Activated CD8-positive, alpha-beta memory T cell treated with anti-CD3 and anti-CD28 coated beads for 36 hours (primary cell): ENCODE data around the gene LRRC7. TPM values are rescaled to one million over a fixed set of nuclear protein-coding genes. Genes with fewer than 3 reads are reported as not detected.

Source experiments
- CTCF ChIA-PET: fragments of 350-600 bp; sonication (Branson Sonifier 250); formaldehyde crosslinking; loops from one replicate; lab custom pipeline; 2021; ENCODE audit warnings: antibody characterized with exemption; lab: Charles Lee
- POLR2A ChIA-PET: fragments of 350-600 bp; sonication (Branson Sonifier 250); formaldehyde crosslinking; loops from one replicate; lab custom pipeline; 2021; ENCODE audit warnings: antibody characterized with exemption; lab: Charles Lee
- total RNA-seq, 2 experiments: library from RNA; stranded (reverse); gene quantifications; one replicate each; pipeline ENCODE4 v1.2.3, GENCODE V29; 2021

The LRRC7 gene
- total RNA-seq, 2 experiments from 2014 or later: not detected

GRCh38 chr1:69585666-69586065 is 17.9 kb downstream of the LRRC7 start:
- CTCF ChIA-PET: no interaction called here

GRCh38 chr1:69587391-69587790 is 19.7 kb downstream of the LRRC7 start:
- CTCF ChIA-PET: no interaction called here
- POLR2A ChIA-PET: no interaction called here

More at GRCh38 chr1:69585666-69586065, 17.9 kb downstream of the LRRC7 start:
- POLR2A ChIA-PET: no interaction called here

DNA sequence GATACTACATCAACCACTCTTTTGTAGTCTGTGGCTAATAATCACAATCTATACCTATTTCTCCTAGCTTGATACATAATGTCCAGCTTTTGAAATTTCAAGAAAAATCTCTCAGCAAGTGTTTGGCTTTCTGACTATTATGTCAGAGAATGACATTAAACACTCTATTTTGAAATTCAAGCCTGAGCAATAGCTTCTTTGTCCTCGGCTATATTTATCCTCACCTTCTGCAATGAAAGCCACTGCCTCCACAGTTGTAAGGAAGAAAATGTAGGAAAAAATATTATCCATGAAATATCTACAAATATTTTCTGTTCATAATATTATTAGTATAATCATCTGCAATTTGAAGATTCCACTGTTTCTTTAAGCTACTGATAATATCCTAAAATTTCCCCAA is 22.1 kb downstream of the LRRC7 start:
- POLR2A ChIA-PET: no interaction called here
- CTCF ChIA-PET: no interaction called here

GRCh38 chr1:69592341-69592740 is 24.6 kb downstream of the LRRC7 start:
- CTCF ChIA-PET: no interaction called here
- POLR2A ChIA-PET: no interaction called here

- ChIA-PET POLR2A (no interaction called here), CTCF (interaction anchor here (0.6 kb wide), 1 partner anchor 14 kb away, joined by 4 read pairs; no protein-coding TSS in a partner anchor)
Measured at GRCh38 chr1:69595486-69595885, 27.8 kb downstream of the LRRC7 start.

DNA sequence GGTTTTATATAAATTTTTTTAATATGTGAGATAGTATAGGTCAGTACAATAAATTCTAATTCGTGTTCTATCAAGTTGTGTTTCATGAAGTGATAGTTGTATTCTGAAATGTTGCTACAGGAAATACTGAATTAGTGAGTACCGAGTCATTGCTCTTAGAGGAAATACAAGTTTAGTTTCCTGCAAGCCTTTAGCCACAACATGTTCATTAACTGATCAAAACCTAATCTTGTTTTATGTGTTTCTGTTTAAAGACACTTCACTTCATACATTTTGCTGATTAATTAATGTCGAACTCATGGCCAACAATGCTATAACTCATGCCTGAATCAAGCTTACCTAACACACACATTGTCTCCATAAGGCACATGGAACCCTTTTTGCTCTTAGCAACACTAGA is 43.6 kb downstream of the LRRC7 start:
- POLR2A ChIA-PET: no interaction called here

DNA sequence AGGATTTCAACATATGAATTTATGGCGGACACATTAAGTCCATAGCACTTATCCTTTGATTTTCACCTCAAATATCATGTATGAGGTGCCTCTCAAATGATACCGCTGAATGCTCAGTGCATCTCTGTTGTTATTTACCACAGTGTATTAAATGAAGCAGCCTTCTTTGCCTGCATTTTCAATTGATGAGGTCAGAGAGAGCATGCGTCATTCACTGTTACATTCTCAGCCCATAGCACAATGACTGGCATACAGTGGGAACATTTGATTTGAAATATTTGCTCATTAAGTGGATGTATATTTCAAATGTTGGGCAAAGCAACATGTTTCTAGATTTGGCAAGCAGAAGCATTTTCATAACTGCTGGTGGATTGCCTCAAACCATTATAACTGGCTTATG is 45.7 kb downstream of the LRRC7 start:
- CTCF ChIA-PET: no interaction called here
- POLR2A ChIA-PET: no interaction called here

More for the DNA sequence above, 43.6 kb downstream of the LRRC7 start:
- CTCF ChIA-PET: no interaction called here

GRCh38 chr1:69638673-69639072 is 71.0 kb downstream of the LRRC7 start:
- ChIA-PET CTCF (no interaction called here), POLR2A (no interaction called here)

- CTCF ChIA-PET: no interaction called here
- POLR2A ChIA-PET: no interaction called here
Measured at GRCh38 chr1:69639159-69639558, 71.4 kb downstream of the LRRC7 start.

DNA sequence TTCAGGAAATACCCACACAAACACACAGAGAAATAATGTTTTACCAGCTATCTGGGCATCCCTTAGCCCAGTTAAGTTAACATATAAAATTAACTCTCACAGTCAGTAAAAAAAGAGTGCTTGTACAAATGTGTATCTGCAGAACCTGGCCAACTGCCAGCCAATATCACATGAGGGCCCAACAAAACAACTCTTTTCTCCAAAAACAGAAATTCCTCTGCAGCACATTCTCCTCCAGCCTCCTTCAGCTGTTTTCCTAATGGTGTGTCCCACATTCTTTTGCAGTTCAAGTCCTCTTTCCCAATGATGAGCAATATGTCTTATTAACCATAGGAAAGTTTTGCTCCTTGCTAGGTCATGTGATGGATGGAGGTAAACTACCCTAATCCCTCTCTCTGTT is 75.5 kb downstream of the LRRC7 start:
- ChIA-PET CTCF (no interaction called here), POLR2A (no interaction called here)

DNA sequence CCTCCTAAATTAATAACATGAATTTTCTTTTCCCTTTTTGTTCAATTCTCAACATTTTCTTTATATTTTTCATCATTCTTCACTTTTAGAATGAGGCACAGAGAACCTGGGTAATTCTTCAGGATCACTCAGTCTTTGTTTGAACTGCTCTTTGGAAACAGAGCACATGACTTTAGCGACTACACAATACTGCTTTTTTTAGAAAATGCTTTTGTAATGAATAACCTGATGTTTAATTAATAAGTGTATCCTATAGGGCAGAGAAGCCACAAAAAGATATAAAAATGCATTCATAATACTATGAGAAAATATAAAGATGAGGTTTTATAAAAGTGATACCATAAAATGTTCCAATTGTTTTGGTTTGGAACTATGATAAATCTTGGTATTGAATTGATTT is 77.8 kb downstream of the LRRC7 start:
- ChIA-PET CTCF (no interaction called here), POLR2A (no interaction called here)

GRCh38 chr1:69648486-69648885 is 80.8 kb downstream of the LRRC7 start:
- ChIA-PET CTCF (no interaction called here), POLR2A (no interaction called here)

GRCh38 chr1:69649383-69649990 is 81.8 kb downstream of the LRRC7 start:
- ChIA-PET POLR2A (no interaction called here), CTCF (no interaction called here)

GRCh38 chr1:69650779-69651178 is 83.1 kb downstream of the LRRC7 start:
- CTCF ChIA-PET: no interaction called here
- POLR2A ChIA-PET: no interaction called here

- ChIA-PET CTCF (no interaction called here), POLR2A (no interaction called here)
Measured at GRCh38 chr1:69651656-69652055, 83.9 kb downstream of the LRRC7 start.

DNA sequence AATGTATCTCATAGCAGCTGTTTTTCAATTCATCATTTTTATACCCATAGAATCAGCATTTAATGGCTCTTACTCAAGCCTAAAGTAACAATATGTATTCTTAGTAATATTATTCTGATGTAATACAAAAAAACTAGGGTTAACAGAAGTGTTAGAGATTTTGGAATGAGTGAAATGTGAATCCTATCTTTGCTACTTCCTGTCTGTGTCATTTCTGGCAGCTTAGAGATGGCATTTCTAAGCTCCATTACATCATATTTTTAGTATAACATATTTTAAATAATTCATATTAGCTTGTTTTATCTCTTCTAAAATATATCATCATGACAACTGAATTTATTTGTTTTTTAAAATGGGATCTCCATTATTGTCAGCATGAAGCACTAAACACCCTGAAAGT is 90.2 kb downstream of the LRRC7 start:
- ChIA-PET POLR2A (no interaction called here), CTCF (no interaction called here)

DNA sequence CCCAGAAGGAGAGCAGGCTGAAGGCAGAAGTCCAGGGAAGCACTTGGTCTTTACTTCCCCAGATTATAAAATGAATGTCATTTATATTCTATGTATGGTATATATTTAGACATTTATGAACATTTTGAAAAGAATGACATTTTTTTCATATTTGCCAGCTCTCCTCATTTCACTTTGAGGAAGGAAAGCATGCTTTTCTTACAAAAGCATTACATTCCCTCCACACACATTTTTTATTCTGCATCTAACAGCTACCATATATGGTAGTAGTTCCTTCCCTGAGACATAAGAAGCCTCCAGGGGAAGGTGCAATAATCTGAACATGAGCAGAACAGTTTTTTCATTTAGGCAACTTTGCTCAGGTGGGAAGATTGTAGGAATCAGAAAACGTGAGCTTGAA is 94.0 kb downstream of the LRRC7 start:
- CTCF ChIA-PET: no interaction called here
- POLR2A ChIA-PET: no interaction called here

- CTCF ChIA-PET: no interaction called here
- POLR2A ChIA-PET: no interaction called here
Measured at GRCh38 chr1:69662321-69662720, 94.6 kb downstream of the LRRC7 start.

DNA sequence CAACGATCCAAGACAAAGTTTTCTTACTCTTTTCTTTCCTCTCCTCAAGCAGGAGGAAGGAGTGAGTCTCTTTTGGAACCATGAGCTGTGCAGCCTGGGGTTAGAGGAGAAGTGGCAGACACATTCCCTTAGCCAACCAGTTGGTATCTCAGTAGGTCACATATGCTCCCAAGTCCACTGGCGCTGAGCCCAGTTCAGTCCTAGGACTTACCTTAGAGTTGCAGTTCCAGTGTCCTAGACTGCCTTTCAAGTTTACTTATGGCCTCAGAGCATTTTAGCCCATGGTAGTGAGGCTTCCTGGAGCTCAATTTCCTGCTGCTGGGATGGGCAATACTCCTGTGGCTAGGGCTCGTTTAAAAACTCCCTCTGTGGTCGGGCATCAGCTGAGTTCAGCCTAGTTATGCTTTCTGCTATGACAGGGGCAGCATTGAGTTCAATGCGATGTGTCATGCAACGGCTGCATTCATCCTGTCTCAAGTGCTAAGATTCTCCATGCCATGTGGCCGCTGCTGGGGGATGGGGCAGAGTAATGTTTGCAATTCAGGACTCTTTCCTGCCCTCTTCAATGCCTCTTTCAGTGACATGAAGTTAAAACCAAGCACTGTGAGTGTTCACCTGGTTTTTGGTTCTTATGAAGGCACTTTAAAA is 103.8 kb downstream of the LRRC7 start:
- ChIA-PET POLR2A (no interaction called here), CTCF (no interaction called here)

DNA sequence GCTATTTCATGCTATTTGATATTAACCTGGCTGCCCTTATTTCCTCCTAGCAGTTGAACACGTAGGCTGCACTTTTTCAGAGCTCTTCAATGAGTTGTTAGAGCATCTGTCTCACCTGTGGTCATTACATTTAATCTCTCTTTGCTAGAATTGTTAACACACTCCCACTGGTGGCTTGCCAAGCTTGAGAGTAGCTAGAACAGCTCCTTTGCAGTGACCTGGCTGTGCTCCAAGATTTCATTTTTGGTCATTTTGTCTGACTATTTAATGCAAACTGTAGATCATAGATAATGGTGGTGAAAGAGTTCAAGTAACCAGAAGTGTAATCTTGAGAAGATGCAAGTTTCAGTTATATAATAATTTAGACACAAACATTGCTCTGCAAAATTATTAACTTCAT is 105.6 kb downstream of the LRRC7 start:
- ChIA-PET POLR2A (no interaction called here), CTCF (no interaction called here)

DNA sequence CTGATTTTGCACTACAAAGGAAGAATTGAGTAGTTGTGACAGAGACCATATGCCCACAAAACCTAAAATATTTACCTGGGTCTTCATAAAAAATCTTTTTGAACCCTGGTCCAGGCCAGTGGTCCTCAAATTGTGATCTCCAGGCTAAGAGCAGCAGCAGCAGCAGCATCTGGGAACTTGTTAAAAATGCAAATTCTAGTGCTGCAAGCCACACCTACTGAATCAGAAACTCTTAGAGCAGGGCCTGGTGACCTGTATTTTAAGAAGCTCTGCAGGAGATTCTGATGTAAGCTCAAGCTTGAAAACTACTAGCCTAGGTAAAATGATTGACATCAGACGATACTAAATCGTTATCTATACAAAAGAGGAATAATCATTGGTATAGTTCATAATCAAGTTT is 112.2 kb downstream of the LRRC7 start:
- ChIA-PET CTCF (no interaction called here), POLR2A (no interaction called here)
